NCI-H146 treated with DMSO at 0.1 percent for 48 hours (cell line): ENCODE measurements around the gene RENBP.

Experiments
- DNase-seq: peaks from one replicate; lab custom pipeline; 2025; ENCODE audit not compliant: unreplicated experiment; lab: John Stamatoyannopoulos, UW

RENBP gene

DNA sequence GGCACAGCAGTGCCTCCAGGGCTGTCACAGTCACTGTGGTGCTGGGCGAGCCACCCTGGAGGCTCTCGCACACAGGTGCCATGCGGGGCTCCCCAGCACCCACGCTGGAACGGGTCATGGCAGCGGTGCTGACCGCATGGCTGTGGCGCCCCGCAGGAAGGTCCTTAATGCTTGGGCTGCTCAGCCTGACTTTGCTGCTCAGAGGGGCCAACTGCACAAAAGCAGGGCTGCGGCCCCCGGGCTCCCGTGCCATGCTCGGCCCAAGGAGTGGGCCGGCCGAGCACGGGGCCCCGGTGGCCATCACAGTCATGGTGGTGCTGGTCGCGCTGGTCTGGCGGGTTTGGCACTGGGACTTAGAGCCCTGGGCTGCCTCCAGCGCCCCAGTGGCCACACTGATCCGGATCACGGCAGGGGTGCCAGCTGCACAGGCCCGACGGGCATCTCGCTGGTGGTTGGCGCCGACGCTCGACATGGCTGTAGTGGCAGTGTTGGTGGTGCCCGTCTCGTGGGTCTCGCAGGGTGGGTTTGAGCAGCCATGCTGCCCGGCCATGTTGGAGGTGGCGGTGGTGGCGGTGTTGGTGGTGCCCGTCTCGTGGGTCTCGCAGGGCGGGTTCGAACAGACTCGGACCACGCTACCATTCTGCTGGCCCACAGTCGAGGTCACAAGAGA is 10.2 kb upstream of the RENBP start:
- DNase-seq = no peak

DNA sequence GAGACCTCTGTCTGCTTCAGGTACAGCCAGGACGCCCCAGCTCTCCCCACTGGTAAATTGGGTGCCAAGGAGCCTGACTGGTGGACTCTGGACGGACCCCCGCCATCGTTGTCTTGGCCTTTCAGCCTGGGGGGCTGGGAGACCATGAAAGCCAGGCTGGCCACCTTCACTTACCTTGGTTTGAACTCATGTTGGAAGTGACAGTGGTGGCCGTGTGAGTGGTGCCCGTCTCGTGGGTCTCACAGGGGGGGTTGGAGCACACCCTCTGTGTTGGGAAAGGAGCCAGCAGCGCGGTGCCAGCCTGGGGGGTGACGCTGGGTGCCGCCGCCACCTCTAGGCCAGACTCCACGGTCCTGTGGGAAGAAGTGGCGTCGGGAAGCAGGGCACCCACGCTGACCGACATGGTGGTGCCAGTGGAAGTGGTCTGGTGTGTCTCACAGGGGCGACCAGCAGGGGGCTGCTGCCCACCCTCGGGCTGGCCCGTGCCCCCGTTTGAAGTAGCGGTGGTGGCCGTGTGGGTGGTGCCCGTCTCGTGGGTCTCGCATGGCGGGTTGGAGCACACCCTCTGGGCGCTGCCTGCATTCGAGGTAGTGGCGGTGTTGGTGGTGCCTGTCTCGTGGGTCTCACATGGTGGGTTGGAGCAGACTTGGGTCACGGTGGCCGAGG is 9.6 kb upstream of the RENBP start:
- DNase-seq = no peak

DNA sequence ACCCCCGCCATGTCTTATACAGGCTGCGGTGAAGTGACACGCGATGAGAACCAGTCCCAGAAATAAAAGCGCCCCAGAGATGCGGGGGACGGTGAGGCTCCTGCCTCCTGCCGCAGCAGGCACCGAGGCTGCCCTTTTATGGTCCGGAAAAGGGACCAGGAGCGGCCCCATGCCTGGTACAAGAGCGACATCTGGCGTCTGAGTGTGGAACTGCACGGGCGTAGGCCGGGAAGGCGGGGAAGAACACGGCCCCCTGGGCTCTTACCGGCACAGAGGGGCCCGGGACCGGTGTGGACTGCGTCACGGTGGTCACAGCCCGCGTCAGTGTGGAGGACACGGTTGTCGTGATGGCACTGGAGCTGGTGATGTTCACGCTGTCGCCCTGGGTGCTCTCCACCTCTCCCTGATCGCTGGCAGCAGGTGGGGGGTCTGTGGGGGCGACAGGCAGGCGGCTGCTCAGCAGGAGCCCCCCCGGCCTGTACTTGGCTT is 8.9 kb upstream of the RENBP start:
- DNase-seq = no peak

- no peak for DNase-seq
Observed at GRCh38 chrX:153952373-153953026, 8.1 kb upstream of the RENBP start.

GRCh38 chrX:153951683-153952372 is 7.4 kb upstream of the RENBP start:
- no peak for DNase-seq

- no peak for DNase-seq
Observed at GRCh38 chrX:153950127-153950526, 5.7 kb upstream of the RENBP start.

DNA sequence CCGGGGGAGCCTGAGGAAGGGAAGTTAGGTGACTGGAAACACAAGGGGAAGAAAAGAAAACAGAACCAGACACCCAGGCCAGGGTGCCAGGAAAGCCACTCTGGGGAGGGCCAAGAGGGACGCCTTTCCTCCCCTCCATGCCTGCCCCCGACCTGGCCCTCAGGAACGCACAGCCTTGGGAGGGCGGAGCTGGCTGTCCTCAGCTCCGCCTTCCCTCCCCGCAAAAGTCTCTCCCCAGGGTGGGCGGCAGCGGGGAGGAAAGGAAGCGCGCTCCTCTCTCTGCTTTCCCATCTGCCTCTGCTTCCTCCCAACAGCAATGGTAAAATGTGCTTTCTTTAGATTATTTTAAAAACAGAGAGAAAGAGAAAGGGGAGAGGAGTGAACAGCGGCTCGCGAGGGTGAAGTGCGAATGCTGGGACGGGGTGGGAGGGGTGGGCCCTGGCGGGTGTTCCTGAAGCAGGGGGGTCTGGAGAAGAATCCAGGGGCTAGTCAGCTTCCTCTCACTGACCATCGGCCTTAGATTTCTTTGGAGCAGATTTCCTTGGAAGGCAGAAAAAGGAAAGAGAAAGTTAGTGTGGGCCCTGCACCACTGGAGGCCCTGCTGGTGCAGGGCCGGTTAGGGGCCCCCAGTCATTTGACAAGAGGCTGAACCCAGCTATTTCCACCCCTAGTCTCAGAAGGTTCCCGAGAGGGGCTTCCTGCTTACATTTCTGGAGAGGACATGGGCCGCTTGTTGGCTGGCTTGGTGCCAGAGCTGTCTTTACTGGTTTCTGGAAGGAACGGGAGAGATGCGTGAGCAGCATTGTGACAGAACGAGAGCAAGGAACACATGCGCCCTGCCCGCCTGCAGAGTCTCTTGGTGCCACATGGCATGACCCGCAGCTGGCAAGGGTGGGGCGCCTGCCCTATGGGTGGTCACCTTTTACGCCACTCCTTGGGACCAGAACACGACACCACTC is 4.7 kb upstream of the RENBP start:
- no peak for DNase-seq

DNA sequence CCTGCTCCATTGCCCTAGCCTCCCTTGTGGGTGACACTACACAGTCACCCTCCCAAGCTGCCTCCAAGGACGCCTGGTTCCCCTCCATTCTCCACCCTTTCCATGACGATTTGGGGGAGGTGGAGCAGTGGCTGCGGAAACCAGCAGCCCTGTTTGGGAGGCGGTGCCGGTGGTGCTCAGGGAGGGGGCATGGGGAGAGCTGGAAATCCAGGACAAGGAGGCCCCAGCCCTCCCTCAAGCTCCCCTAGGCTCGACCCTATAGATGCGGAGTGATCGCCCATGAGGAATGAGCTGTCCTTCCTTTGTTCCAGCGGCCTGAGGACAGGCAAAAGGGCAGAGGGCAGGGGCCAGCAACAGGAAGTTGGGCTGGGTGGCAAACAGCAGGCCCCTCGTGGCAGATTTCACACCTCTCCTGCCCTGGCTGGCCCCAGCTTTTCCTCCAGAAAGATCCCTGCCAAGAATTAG is 3.6 kb upstream of the RENBP start:
- DNase-seq = no peak

- peak; percentile 47 for DNase-seq
Observed at GRCh38 chrX:153947009-153947769, 2.7 kb upstream of the RENBP start.

- no peak for DNase-seq
Observed at GRCh38 chrX:153945956-153946943, 1.8 kb upstream of the RENBP start.

DNA sequence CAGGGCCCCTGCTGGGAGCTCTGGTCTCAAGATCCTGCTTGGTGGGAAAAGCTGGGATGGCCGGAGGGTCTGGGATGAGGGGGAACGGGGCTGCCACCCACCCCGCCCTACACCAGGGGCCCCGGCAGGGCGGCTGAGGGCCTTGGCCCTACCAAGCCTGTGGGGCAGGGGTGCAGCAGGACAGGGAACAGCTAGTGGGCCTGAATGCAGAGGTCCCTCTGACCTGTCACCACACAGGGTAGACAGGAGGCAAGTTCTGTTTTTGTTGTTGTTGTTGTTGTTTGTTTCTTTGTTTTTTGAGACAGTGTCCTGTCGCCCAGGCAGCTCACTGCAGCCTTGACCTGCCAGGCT is 332 bp upstream of the RENBP start:
- DNase-seq = no peak

- DNase-seq = no peak
Observed at GRCh38 chrX:153941336-153942252, 2.8 kb downstream of the RENBP start.

GRCh38 chrX:153939573-153939972 is 4.9 kb downstream of the RENBP start:
- peak; percentile 10 for DNase-seq

GRCh38 chrX:153938226-153938786 is 6.1 kb downstream of the RENBP start:
- no peak for DNase-seq

DNA sequence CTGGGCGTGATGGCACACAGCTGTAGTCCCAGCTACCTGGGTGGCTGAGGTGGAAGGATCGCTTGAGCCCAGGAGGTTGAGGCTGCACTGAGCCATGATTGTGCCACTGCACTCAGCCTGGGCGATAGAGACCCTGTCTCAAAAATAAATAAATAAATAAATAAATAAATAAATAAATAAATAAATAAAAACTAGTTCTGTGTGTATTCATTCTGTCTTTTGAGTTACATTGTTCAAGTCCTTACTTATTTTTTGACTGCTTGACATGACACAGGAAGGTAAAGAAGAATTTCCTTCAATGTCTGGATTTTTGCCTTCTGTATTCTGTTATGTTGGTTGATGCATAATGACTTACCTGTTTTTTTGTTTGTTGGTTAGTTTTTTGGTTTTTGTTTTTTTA is 7.4 kb downstream of the RENBP start:
- DNase-seq = no peak

- no peak for DNase-seq
Observed at GRCh38 chrX:153935326-153935851, 9.1 kb downstream of the RENBP start.

DNA sequence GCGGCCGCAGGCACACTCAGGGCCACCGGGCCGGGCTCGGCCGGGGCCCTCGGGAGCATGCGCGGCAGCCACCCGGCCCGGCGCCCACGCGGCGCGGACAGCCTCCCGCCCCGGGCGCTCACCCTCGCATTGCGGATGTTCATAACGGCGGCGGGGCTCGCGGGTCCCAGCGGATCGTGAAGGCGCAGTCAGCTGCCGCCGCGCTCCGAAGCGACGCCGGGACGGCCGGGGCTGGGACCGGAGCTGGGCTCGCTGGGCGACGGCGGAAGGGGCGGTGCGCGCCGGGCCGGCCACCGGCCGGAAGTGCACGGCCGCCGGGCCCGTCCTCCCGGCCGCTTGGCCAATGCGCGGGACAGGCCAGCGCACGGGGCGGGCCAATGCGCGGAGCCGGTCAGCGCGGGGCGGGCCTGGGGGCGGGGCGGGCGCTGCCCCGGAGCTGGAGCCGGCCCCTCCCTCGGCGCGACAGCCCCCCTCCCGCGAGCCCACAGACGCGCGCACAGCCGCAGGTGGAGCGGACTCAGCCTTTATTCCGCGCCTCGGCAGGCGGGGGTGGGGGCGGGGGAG is 9.6 kb downstream of the RENBP start, which contains the start of gene NAA10:
Gene NAA10, minus strand, starts transcription at position 276 of the 564 bp plus-strand sequence. Its CDS starts 133 bp downstream, at position 143.
- DNase-seq = peak; percentile 32
